ENCODE measurements around the gene ILK.

ILK gene

GRCh38 chr11:6570691-6571427 is 32.7 kb upstream of the ILK start:
- ChIA-PET CTCF (interaction anchor here (0.9 to 1.6 kb wide), 5 partner anchors 10 to 167 kb away, joined by 3 to 4 read pairs (median 3); no protein-coding TSS in a partner anchor), POLR2A (no interaction called here)
- no peak for TF ChIP-seq CTCF (IDR thresholded peaks at IDR 0.05; ENCODE audit: control extremely low read depth, extremely low read depth, low read depth, missing control alignments)
- DNase-seq (ENCODE audit: extremely low spot score): no peak

- no peak for DNase-seq (ENCODE audit: extremely low spot score)
- POLR2A ChIA-PET: no interaction called here
- no peak for TF ChIP-seq CTCF (IDR thresholded peaks at IDR 0.05; ENCODE audit: control extremely low read depth, extremely low read depth, low read depth, missing control alignments)
- CTCF ChIA-PET: interaction anchor here (0.9 to 1.5 kb wide), 4 partner anchors 11 to 166 kb away, joined by 3 read pairs; no protein-coding TSS in a partner anchor
Measured at GRCh38 chr11:6571434-6572008, 32.1 kb upstream of the ILK start.

GRCh38 chr11:6572215-6572614 is 31.4 kb upstream of the ILK start:
- no peak for TF ChIP-seq CTCF (IDR thresholded peaks at IDR 0.05; ENCODE audit: control extremely low read depth, extremely low read depth, low read depth, missing control alignments)
- ChIA-PET CTCF (interaction anchor here (0.9 to 1.1 kb wide), 3 partner anchors 10 to 31 kb away, joined by 3 read pairs; no protein-coding TSS in a partner anchor), POLR2A (no interaction called here)
- no peak for DNase-seq (ENCODE audit: extremely low spot score)

GRCh38 chr11:6574816-6575715 is 28.5 kb upstream of the ILK start:
- DNase-seq (ENCODE audit: extremely low spot score): no peak
- ChIA-PET CTCF (interaction anchor here (1.0 to 1.6 kb wide), 6 partner anchors 9 to 109 kb away, joined by 3 to 6 read pairs (median 3); no protein-coding TSS in a partner anchor), POLR2A (no interaction called here)
- TF ChIP-seq CTCF (IDR thresholded peaks at IDR 0.05; ENCODE audit: control extremely low read depth, extremely low read depth, low read depth, missing control alignments): no peak

GRCh38 chr11:6576471-6577373 is 26.9 kb upstream of the ILK start:
- TF ChIP-seq CTCF (IDR thresholded peaks at IDR 0.05; ENCODE audit: control extremely low read depth, extremely low read depth, low read depth, missing control alignments): no peak
- ChIA-PET POLR2A (no interaction called here), CTCF (interaction anchor here (1.4 to 1.6 kb wide), 4 partner anchors 8 to 133 kb away, joined by 3 to 4 read pairs (median 3); no protein-coding TSS in a partner anchor)
- no peak for DNase-seq (ENCODE audit: extremely low spot score)
